HUES48 (cell line): ENCODE data around the gene SDF2.
A peak's percentile ranks its signal among the peaks of the same experiment; 100 is the strongest.

Source experiments
- H3K27ac ChIP-seq: one replicate; pipeline ENCODE4 v1.7.0; 2013; ENCODE audit warnings: low read depth, low read length, inconsistent platforms
- H3K27me3 ChIP-seq: 2 replicates; pipeline ENCODE4 v1.6.1; 2013; ENCODE audit warnings: mild to moderate bottlenecking, low read length; ENCODE audit not compliant: control insufficient read depth, insufficient read depth
- H3K36me3 ChIP-seq: 2 replicates; pipeline ENCODE4 v1.6.1; 2013; ENCODE audit warnings: low read length; ENCODE audit not compliant: control insufficient read depth, insufficient read depth
- H3K4me1 ChIP-seq: 2 replicates; pipeline ENCODE4 v1.6.1; 2013; ENCODE audit warnings: mild to moderate bottlenecking, low read length; ENCODE audit not compliant: control insufficient read depth, insufficient read depth
- H3K4me3 ChIP-seq: 2 replicates; pipeline ENCODE4 v1.5.1; 2013; ENCODE audit warnings: mild to moderate bottlenecking, low read depth, low read length
- H3K9ac ChIP-seq: 2 replicates; pipeline ENCODE4 v1.6.1; 2013; ENCODE audit warnings: mild to moderate bottlenecking, low read depth, low read length, moderate library complexity
- H3K9me3 ChIP-seq: 2 replicates; pipeline ENCODE4 v1.6.1; 2013; ENCODE audit warnings: low read length; ENCODE audit not compliant: control insufficient read depth, insufficient read depth

The SDF2 gene

GRCh38 chr17:28702026-28702751 lies 40.5 kb upstream of the SDF2 start:
- H3K9me3 ChIP-seq, result no peaks in the 10 kb centered on the region
- no peak overlapping the region for H3K9ac ChIP-seq
- H3K4me3 ChIP-seq, result no peak overlapping the region
- H3K27me3 ChIP-seq, result no peaks in the 10 kb centered on the region
- peaks cover 75% of the 10 kb centered on the region for H3K36me3 ChIP-seq
- H3K27ac ChIP-seq, result peak overlapping the region; percentile 12
- no peaks in the 10 kb centered on the region for H3K4me1 ChIP-seq

GRCh38 chr17:28700830-28701492 lies 39.3 kb upstream of the SDF2 start:
- H3K9me3 ChIP-seq, result no peaks in the 10 kb centered on the region
- H3K9ac ChIP-seq, result no peak overlapping the region
- H3K36me3 ChIP-seq, result peaks cover 87% of the 10 kb centered on the region
- no peak overlapping the region for H3K27ac ChIP-seq
- no peak overlapping the region for H3K4me3 ChIP-seq
- H3K4me1 ChIP-seq, result no peaks in the 10 kb centered on the region
- no peaks in the 10 kb centered on the region for H3K27me3 ChIP-seq

- Histone ChIP-seq H3K4me3 (no peak overlapping the region), H3K9me3 (no peaks in the 10 kb centered on the region), H3K36me3 (peaks cover 94% of the 10 kb centered on the region), H3K4me1 (no peaks in the 10 kb centered on the region), H3K9ac (no peak overlapping the region), H3K27me3 (no peaks in the 10 kb centered on the region), H3K27ac (no peak overlapping the region)
Observed at GRCh38 chr17:28700278-28700677, 38.6 kb upstream of the SDF2 start.

GRCh38 chr17:28698253-28698941 lies 36.7 kb upstream of the SDF2 start:
- Histone ChIP-seq H3K4me3 (no peak overlapping the region), H3K27ac (peak overlapping the region; percentile 26), H3K9me3 (no peaks in the 10 kb centered on the region), H3K9ac (no peak overlapping the region), H3K36me3 (peaks cover 100% of the 10 kb centered on the region), H3K27me3 (no peaks in the 10 kb centered on the region), H3K4me1 (no peaks in the 10 kb centered on the region)

GRCh38 chr17:28693869-28694268 lies 32.2 kb upstream of the SDF2 start:
- H3K36me3 ChIP-seq, result peaks cover 95% of the 10 kb centered on the region
- H3K27me3 ChIP-seq, result no peaks in the 10 kb centered on the region
- no peaks in the 10 kb centered on the region for H3K4me1 ChIP-seq
- no peaks in the 10 kb centered on the region for H3K9me3 ChIP-seq
- no peak overlapping the region for H3K27ac ChIP-seq
- H3K9ac ChIP-seq, result no peak overlapping the region
- no peak overlapping the region for H3K4me3 ChIP-seq

- Histone ChIP-seq H3K27ac (no peak overlapping the region), H3K4me3 (no peak overlapping the region), H3K9me3 (no peaks in the 10 kb centered on the region), H3K36me3 (peaks cover 94% of the 10 kb centered on the region), H3K4me1 (no peaks in the 10 kb centered on the region), H3K9ac (no peak overlapping the region), H3K27me3 (no peaks in the 10 kb centered on the region)
Observed at GRCh38 chr17:28689011-28689410, 27.3 kb upstream of the SDF2 start.

- Histone ChIP-seq H3K36me3 (peaks cover 94% of the 10 kb centered on the region), H3K4me3 (no peak overlapping the region), H3K27me3 (no peaks in the 10 kb centered on the region), H3K27ac (no peak overlapping the region), H3K4me1 (no peaks in the 10 kb centered on the region), H3K9me3 (no peaks in the 10 kb centered on the region), H3K9ac (no peak overlapping the region)
Observed at GRCh38 chr17:28688481-28688880, 26.8 kb upstream of the SDF2 start.

- Histone ChIP-seq H3K27ac (no peak overlapping the region), H3K27me3 (no peaks in the 10 kb centered on the region), H3K4me3 (no peak overlapping the region), H3K36me3 (peaks cover 99% of the 10 kb centered on the region), H3K4me1 (no peaks in the 10 kb centered on the region), H3K9ac (no peak overlapping the region), H3K9me3 (no peaks in the 10 kb centered on the region)
Observed at GRCh38 chr17:28686296-28686695, 24.6 kb upstream of the SDF2 start.

- no peak overlapping the region for H3K27ac ChIP-seq
- no peaks in the 10 kb centered on the region for H3K9me3 ChIP-seq
- H3K4me1 ChIP-seq, result no peaks in the 10 kb centered on the region
- H3K4me3 ChIP-seq, result no peak overlapping the region
- peaks cover 99% of the 10 kb centered on the region for H3K36me3 ChIP-seq
- no peak overlapping the region for H3K9ac ChIP-seq
- H3K27me3 ChIP-seq, result no peaks in the 10 kb centered on the region
Observed at GRCh38 chr17:28685366-28685765, 23.7 kb upstream of the SDF2 start.

GRCh38 chr17:28684963-28685362 lies 23.3 kb upstream of the SDF2 start:
- H3K9ac ChIP-seq, result no peak overlapping the region
- H3K27ac ChIP-seq, result no peak overlapping the region
- H3K27me3 ChIP-seq, result no peaks in the 10 kb centered on the region
- peaks cover 97% of the 10 kb centered on the region for H3K36me3 ChIP-seq
- H3K9me3 ChIP-seq, result no peaks in the 10 kb centered on the region
- no peak overlapping the region for H3K4me3 ChIP-seq
- H3K4me1 ChIP-seq, result no peaks in the 10 kb centered on the region

- Histone ChIP-seq H3K4me1 (no peaks in the 10 kb centered on the region), H3K4me3 (no peak overlapping the region), H3K9me3 (no peaks in the 10 kb centered on the region), H3K27ac (no peak overlapping the region), H3K27me3 (no peaks in the 10 kb centered on the region), H3K9ac (no peak overlapping the region), H3K36me3 (peaks cover 95% of the 10 kb centered on the region)
Observed at GRCh38 chr17:28682655-28683054, 20.9 kb upstream of the SDF2 start.
